ENCODE results near the gene BLOC1S6. TPM values are rescaled to one million over a fixed set of nuclear protein-coding genes. Genes with fewer than 3 reads are reported as not detected.
"Not testable (repeated sequence)": the region's sequence is repeated elsewhere in the genome, so short reads cannot be mapped to it uniquely, and the experiment has no call there.

Gene BLOC1S6
- polyA plus RNA-seq, 3 donors: 44.5 to 54.5 (median 51.5) TPM

DNA sequence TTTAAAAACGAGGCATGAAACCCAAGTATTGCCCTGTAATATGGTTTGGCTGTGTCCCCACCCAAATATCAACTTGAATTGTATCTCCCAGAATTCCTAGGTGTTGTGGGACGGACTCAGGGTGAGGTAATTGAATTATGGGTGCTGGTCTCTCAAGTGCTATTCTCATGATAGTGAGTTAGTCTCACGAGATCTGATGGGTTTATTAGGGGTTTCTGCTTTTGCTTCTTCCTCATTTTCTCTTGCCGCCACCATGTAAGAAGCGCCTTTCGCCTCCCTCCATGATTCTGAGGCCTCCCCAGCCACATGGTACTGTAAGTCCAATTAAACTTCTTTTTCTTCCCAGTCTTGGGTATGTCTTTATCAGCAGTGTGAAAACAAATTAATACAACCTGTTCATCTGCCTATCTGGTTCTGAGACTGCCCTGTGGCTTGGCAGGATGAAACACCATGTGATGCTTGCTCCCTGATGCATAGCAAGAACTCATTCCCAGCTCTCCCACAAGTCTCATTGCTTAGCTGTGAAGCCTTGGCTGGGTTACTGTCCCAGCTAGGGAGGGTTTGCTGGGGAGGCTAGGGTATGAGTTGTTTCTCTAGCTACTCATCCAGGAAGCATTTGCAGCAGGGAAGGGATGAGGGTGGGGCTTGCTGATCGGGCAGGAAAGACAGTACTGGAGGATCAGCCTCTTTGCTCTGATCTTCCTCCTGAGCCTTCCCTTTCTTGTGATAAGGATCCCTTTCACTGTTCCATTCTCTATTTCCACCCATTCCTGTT lies 43.9 kb downstream of the BLOC1S6 start:
- peak in 3 of 11 donors; percentile 4 to 52 (median 40) for DNase-seq (ENCODE audit: extremely low read depth in 1 of 11, low read depth in 9 of 11, low spot score in 4 of 11)

DNA sequence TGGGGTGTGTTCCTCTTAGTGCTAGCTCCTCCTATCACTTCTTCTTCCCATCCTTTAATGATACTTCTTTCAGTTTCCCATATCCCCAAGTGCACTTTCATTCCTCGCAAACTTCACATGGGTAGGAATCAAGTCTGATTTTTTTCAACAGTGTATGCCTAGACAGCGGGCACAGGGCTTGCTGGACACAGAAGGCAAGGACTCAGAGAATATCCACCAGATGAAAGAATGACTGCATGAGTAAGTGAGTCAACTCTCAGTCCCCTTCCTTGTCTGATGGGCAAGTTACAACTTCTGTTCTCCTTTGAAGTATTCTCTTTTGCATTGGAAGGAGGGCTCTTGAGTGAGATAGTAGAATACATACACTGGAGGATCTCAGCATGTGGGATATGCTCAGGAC lies 44.6 kb downstream of the BLOC1S6 start:
- DNase-seq (ENCODE audit: extremely low read depth in 1 of 11, low read depth in 9 of 11, low spot score in 4 of 11): no peak

DNA sequence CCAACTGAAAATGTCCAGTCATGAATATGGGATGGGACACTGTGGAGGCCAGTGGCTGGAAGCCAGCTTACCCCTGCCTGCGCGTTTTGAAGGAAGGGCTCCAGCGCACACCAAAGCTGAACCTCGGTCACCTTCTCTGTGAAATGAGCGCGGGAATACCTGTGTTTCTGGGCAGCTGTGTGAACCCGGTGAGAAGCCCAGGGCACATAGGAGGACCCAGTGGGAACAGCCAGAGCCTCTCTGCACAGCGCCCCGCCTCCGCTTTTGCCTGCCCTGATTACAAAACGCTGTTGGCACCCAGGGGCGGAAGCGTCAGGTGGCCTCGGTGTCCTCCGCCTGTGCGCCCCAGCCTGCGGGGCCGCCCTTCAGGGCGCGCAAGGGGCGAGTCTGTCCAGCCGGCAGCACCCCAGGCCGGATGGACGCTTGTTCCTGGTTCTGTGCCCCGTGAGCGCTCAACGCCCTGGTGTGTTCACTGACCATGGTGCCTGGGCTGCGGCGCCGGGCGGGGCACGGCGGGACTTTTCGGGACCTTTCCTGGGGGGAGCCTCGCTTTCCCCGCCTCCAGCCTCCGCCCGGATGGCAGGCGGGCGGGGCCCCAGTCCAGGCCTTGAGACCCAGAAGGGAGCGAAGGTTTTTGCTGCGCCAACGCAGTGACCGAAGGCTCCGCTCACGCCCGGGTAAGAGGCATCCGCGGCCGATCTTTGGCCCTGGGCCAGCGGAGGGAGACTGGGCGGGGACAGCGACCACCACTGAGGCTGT lies 47.4 kb downstream of the BLOC1S6 start, which contains the start of gene SQOR:
Gene SQOR (plus strand): TSS at position 598 of the 759 bp plus-strand sequence. CDS start 23,895 bp downstream, outside the sequence.
- DNase-seq (ENCODE audit: extremely low read depth in 1 of 11, low read depth in 9 of 11, low spot score in 4 of 11): peak in 7 of 11 donors; percentile 26 to 54 (median 47)

DNA sequence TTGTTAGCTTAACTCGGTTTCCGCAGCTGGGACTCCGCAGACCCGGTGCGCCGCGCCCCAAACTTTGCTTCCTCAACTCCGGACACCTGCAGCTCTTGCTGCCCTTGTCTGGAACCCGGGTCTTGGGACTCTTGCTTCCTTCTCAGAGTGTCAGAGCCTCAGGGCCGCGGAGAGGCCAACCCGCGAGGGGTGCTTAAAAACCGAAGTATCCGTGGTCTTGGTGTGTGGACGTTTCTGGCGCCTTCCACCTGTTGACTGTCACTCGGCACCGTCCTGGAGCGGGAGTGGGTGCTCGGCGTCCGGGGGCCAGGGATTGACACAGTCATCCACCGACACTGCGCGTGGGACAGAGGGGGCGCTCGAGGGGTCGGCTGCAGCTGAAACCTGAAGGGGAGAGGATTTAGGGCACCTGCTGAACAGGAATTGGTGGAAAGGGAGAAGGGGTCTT lies 48.0 kb downstream of the BLOC1S6 start:
- peak in 2 of 11 donors; percentile 30 to 38 for DNase-seq (ENCODE audit: extremely low read depth in 1 of 11, low read depth in 9 of 11, low spot score in 4 of 11)

DNA sequence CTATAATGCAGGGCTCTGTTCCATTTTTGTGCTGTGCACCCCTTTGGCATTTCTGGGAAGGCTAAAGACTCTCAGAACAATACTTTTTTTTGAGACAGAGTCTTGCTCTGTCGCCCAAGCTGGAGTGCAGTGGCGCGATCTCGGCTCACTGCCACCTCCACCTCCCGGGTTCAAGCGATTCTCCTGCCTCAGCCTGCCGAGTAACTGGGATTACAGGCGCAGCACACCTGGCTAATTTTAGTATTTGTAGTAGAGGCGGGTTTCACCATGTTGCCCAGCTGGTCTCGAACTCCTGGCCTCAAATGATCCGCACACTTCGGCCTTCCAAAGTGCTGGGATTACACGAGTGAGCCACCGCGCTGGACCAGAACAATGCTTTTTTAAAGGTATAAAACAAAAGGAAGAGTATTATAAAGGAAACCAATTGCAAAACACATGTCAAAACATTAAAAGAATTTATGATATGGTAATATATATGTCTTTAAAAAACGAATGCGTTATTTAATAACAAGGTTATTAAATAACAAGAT lies 48.6 kb downstream of the BLOC1S6 start:
- DNase-seq (ENCODE audit: extremely low read depth in 1 of 11, low read depth in 9 of 11, low spot score in 4 of 11): no peak

DNA sequence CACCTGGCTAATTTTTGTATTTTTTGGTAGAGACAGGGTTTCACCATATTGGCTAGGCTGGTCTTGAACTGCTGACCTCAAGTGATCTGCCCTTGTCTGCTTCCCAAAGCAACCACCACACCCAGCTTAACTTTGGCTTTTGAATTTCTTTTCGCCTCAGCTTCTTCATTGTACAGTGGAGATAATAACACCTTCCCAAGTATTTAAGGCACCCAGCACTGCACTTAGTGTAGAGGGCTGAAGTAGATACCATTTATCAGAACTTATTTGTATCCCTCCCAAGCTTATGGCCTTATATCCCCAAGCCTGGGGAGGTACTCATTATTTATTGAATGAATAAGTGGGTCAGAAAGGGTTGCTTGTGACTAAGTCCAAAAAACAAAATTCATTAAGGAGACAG lies 50.0 kb downstream of the BLOC1S6 start:
- no peak for DNase-seq (ENCODE audit: extremely low read depth in 1 of 11, low read depth in 9 of 11, low spot score in 4 of 11)

DNA sequence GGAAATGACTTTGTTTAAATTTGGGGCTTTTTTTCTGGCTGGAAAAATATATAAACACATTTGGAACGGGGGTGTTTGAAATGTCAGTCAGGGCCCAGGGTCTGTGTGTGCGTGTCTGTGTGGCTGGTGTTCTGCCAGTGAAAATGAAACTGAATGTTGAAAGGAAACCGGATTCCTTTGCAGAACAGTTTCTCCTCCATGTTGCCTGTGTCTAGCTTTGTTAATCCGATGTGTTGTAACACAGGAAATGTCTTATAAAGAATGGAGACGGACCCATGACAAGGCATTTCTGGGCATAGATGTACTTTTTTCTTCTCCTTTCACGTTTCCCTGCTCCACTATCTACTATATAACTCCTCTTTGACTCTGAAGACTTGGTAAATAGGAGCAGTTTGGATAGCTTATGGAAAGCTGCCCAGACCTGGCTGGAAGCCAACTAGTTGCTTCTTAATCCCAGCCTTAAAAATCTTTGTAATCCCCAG lies 50.4 kb downstream of the BLOC1S6 start:
- DNase-seq (ENCODE audit: extremely low read depth in 1 of 11, low read depth in 9 of 11, low spot score in 4 of 11): peak in 3 of 11 donors; percentile 33 to 43 (median 38)

DNA sequence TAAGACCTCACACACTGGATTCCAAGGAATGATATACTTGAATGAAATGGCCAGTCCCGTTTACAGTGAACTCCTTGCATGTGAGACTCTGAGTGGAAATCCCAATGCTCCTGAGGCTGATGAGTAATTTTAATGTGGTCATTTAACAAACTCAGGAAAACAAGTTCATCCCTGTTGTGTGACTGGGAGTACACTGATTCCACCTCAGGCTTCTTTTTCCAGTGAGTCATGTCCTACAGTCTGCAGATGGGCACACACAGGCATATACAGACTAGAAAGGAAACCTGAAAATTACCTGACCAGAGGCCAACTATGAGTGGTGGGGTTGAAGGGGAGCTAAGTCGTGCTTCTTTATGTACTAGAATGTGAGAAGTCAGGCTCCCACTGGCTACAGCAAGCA lies 53.4 kb downstream of the BLOC1S6 start:
- DNase-seq (ENCODE audit: extremely low read depth in 1 of 11, low read depth in 9 of 11, low spot score in 4 of 11): no peak

DNA sequence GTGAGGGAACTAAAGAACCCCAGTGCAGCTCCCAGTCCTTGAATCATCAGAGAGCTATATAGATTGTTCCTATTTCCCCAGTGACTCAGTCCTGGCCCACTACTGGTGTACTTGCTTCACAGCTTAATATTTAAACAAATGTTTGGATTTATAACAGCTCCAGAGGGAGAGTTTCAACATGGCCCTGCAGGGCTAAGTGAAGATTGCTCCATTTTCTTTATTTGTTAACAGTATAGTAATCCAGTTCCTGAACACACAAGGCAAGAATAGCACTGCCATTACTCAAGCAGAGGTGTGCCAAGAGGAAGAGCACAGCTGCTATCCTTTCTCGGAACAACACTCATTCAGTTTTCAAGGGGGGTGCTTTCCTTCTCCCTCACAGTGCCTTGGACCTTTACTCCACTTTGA lies 54.2 kb downstream of the BLOC1S6 start:
- no peak for DNase-seq (ENCODE audit: extremely low read depth in 1 of 11, low read depth in 9 of 11, low spot score in 4 of 11)

DNA sequence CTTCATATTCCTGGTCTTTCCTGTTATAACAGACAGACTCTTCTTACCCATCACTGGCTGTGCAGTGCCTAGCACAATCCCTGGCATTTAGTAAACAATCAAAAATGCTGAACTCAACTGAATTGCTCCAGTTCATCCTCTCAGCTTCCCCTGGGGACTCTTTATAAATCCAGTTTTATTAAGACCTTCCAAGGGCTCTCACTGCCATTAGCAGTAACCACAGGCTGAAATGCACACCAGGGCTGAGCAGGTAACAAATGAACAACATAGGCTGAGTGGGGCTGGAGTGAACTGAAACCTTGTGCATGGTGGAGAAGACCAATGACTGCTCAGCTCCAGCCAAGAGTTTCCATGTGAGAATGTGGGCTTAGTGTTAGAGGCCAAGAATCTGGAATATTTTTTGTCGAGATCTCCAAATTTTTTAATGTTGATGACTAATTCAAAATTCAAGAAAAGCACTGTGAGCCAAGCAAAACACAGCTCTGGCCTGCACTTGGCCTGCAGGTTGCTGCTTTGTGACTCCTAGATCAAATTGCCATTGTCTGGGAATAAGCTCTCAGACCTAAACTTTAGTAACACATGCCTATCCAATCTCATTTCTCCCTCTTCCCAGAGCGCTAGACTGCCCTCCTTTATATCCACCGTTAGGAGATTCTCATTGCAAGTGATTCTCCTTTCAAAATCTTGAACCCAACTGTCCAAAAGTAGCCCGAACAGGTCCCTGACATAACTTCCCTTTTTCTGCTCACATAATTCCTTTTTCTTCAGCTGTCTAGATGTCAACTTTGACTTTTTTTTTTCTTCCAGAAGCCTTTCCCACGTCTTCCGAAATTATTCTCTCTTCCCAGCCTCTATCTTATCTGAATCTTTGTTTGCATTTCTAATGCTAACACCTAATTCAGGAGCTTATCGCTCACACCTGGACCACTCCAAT lies 55.1 kb downstream of the BLOC1S6 start:
- DNase-seq (ENCODE audit: extremely low read depth in 1 of 11, low read depth in 9 of 11, low spot score in 4 of 11): no peak

DNA sequence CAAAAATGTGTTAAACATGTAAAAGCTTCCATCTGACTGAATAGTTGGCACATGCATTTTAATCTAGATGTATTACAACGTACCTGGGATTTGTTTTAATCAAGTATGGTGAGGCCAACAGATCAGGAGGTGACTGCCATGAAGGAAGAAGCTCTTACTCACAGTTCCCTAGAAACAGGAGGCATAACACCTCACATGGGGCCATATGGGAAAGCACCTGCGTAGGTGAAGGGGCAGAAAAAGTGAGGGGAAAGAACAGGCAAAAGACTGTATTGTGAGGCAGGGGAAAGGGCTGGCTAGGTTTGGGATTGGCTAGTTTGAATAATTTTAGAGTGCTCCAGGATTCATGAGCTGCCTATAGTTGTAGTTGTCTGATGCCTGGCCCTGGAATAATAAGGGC lies 57.3 kb downstream of the BLOC1S6 start:
- DNase-seq (ENCODE audit: extremely low read depth in 1 of 11, low read depth in 9 of 11, low spot score in 4 of 11): no peak

DNA sequence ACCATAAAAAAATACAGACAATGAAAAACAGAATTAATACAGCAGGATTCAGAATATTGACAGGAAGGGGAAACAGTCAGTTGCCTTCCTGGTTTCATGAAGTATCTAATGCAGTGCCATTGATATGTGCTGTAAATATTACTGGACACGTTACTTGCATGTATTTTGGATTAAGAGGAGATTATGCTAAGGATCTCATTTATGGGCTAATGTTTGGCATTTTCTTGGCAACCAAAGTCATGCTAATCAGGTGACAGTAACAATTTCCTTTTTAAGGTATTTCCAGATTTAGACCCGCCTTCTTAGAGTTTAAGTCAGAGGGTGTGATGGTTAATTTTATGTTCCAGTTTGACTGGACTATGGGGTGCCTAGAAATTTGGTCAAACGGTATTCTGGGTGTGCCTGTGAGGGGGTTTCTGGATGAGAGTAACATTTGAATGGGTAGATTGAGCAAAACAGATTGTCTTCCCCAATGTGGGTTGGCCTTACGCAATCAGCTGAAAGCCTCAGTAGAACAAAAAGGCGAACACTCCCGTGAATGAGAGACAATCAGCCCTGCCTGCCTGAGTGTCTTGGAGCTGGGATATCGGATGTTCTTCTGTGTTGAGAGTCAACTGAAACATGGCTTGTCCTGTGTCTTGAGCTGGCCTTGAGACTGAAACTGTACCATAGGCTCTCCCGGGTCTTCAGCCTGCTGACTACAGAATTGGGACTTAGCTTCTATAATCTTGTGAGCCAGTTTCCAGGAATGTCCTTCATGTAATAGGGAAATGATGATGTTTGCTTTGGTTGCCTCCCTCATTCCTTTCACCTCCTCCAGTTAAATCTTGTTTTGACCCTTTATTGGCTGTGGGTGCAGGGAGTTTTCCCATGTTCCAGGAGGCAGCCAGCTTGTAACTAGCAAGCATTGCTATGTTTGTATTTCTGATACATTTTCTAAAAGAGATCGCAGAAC lies 58.1 kb downstream of the BLOC1S6 start:
- DNase-seq (ENCODE audit: extremely low read depth in 1 of 11, low read depth in 9 of 11, low spot score in 4 of 11): peak in 1 of 11 donors; percentile 40

DNA sequence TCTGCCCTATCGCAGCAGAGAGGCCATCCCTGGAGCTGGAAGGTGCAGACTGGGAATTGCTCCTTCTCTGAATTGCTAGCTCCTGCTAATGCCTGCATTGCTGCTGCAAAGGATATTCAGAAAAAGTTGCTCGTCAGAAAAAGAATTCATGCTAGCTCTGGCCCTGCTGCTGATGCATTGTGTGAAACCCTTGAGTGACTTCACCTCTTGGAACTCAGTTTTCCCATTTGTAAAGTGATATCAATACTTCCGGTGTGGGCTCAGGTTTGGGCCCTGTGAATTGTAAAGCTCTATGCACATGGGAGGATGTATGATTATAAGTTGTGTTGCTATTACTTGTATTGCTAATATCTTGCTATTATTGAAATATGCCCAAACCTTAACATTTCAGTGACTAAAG lies 59.0 kb downstream of the BLOC1S6 start:
- DNase-seq (ENCODE audit: extremely low read depth in 1 of 11, low read depth in 9 of 11, low spot score in 4 of 11): no peak

DNA sequence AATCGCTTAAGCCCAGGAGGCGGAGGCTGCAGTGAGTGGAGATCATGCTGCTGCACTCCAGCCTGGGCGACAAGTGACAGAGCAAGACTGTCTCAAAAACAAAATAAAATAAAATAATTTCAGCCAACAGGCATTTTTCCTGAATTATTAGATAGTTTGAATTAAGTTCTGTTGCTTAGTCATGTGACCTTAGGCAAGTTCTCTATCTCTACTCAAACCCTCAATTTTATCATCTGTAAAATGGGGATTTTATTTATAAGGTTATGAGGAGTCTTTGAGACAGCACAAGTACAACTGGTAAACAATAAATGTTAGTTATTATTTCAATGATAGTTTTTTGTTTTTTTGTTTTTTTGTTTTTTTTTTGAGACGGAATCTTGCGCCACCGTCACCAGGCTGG lies 60.6 kb downstream of the BLOC1S6 start:
- no peak for DNase-seq (ENCODE audit: extremely low read depth in 1 of 11, low read depth in 9 of 11, low spot score in 4 of 11)

DNA sequence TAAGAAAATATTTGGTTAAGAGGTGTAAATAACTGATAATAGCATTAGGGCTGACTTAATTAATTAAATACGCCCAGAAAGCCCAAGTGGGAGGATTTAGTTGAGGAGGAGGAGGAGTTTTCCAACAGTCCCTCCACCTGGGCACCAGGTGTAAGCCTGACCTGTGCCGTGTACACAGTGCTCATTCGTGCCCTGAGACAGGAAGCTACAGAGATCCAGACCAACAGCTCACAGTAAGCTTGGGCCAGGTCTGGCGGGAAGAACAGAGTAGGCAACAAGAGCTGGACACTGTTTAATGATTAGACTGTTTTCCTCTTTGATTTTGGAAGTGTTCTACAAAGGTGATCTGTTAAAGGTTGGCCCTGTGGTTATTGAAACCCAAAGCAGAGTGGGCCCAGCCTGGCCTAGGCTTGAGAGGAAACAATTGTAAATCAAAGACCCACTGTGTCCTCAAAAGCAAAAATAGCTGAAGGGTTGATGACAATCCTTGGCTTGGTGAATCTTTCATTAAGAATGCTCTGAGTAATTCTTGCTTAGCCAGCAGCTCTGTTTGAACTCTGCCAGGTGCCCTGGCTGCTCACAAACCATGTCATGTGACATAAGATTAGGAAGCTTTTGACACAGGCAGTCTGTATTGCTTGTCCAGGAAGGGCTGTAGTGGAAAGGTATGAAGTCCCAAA lies 61.5 kb downstream of the BLOC1S6 start:
- DNase-seq (ENCODE audit: extremely low read depth in 1 of 11, low read depth in 9 of 11, low spot score in 4 of 11): no peak

DNA sequence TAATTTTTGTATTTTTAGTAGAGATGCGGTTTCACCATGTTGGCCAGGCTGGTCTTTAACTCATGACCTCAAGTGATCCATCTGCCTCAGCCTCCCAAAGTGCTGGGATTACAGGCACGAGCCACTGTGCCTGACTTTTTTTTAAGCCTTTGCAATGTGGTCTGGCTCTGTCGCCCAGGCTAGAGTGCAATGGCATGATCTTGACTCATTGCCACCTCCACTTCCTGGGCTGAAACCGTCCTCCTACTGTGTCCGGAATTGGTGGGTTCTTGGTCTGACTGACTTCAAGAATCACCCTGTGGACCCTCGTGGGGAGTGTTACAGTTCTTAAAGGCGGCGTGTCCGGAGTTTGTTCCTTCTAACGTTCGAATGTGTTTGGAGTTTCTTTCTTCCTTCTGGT lies 62.8 kb downstream of the BLOC1S6 start:
- DNase-seq (ENCODE audit: extremely low read depth in 1 of 11, low read depth in 9 of 11, low spot score in 4 of 11): not testable (repeated sequence)

DNA sequence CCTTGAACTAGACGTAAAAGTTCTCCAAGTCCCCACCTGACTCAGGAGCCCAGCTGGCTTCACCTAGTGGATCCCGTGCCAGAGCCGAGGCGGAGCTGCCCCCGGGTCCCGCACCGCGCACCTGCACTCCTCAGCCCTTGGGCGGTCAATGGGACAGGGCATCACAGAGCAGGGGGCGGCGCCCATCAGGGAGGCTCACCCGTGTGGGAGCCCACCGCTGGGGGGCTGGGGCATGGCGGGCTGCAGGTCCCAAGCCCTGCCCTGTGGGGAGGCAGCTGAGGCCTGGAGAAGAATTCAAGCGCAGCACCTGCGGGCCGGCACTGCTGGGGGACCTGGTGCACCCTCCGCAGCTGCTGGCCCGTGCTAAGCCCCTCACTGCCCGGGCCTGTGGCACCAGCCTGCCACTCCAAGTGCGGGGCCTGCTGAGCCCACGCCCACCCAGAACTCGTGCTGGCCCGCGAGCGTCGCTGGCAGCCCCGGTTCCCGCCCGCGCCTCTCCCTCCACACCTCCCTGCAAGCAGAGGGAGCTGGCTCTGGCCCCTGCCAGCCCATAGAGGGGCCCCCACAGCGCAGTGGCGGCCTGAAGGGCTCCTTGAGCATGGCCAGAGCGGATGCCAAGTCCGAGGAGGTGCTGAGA lies 63.8 kb downstream of the BLOC1S6 start:
- DNase-seq (ENCODE audit: extremely low read depth in 1 of 11, low read depth in 9 of 11, low spot score in 4 of 11): no peak
